Measurements from ENCODE around the gene OSBPL8.
"Not testable (repeated sequence)": the region's sequence is repeated elsewhere in the genome, so short reads cannot be mapped to it uniquely, and the experiment has no call there.

The OSBPL8 gene

GRCh38 chr12:76422154-76422542, 137.4 kb downstream of the OSBPL8 start:
- no peak for DNase-seq (ENCODE audit: low spot score)

- DNase-seq (ENCODE audit: low spot score), result no peak
Observed at GRCh38 chr12:76421046-76421445, 138.5 kb downstream of the OSBPL8 start.

GRCh38 chr12:76420222-76420621, 139.3 kb downstream of the OSBPL8 start:
- no peak for DNase-seq (ENCODE audit: low spot score)

GRCh38 chr12:76417116-76417515, 142.5 kb downstream of the OSBPL8 start:
- DNase-seq (ENCODE audit: low spot score), result no peak

- DNase-seq (ENCODE audit: low spot score), result no peak
Observed at GRCh38 chr12:76413121-76413520, 146.4 kb downstream of the OSBPL8 start.

GRCh38 chr12:76410781-76411180, 148.8 kb downstream of the OSBPL8 start:
- no peak for DNase-seq (ENCODE audit: low spot score)

GRCh38 chr12:76410371-76410770, 149.2 kb downstream of the OSBPL8 start:
- DNase-seq (ENCODE audit: low spot score), result no peak

- no peak for DNase-seq (ENCODE audit: low spot score)
Observed at GRCh38 chr12:76409074-76409473, 150.5 kb downstream of the OSBPL8 start.

GRCh38 chr12:76407710-76408109, 151.9 kb downstream of the OSBPL8 start:
- DNase-seq (ENCODE audit: low spot score), result no peak

GRCh38 chr12:76402259-76402658, 157.3 kb downstream of the OSBPL8 start:
- DNase-seq (ENCODE audit: low spot score), result no peak

- DNase-seq (ENCODE audit: low spot score), result no peak
Observed at GRCh38 chr12:76400136-76400535, 159.4 kb downstream of the OSBPL8 start.

- DNase-seq (ENCODE audit: low spot score), result no peak
Observed at GRCh38 chr12:76399040-76399439, 160.5 kb downstream of the OSBPL8 start.

GRCh38 chr12:76398106-76398505, 161.5 kb downstream of the OSBPL8 start:
- DNase-seq (ENCODE audit: low spot score), result no peak

- no peak for DNase-seq (ENCODE audit: low spot score)
Observed at GRCh38 chr12:76391461-76391860, 168.1 kb downstream of the OSBPL8 start.

GRCh38 chr12:76387614-76388013, 172.0 kb downstream of the OSBPL8 start:
- DNase-seq (ENCODE audit: low spot score), result no peak

GRCh38 chr12:76384560-76384959, 175.0 kb downstream of the OSBPL8 start:
- no peak for DNase-seq (ENCODE audit: low spot score)

GRCh38 chr12:76383988-76384387, 175.6 kb downstream of the OSBPL8 start:
- DNase-seq (ENCODE audit: low spot score), result no peak

- no peak for DNase-seq (ENCODE audit: low spot score)
Observed at GRCh38 chr12:76379261-76379660, 180.3 kb downstream of the OSBPL8 start.

GRCh38 chr12:76376876-76377275, 182.7 kb downstream of the OSBPL8 start:
- DNase-seq (ENCODE audit: low spot score), result not testable (repeated sequence)

GRCh38 chr12:76375939-76376338, 183.6 kb downstream of the OSBPL8 start:
- no peak for DNase-seq (ENCODE audit: low spot score)

- DNase-seq (ENCODE audit: low spot score), result no peak
Observed at GRCh38 chr12:76375470-76375869, 184.1 kb downstream of the OSBPL8 start.

- no peak for DNase-seq (ENCODE audit: low spot score)
Observed at GRCh38 chr12:76374386-76375020, 185.1 kb downstream of the OSBPL8 start.

GRCh38 chr12:76368230-76368629, 191.3 kb downstream of the OSBPL8 start:
- no peak for DNase-seq (ENCODE audit: low spot score)

GRCh38 chr12:76366163-76366562, 193.4 kb downstream of the OSBPL8 start:
- no peak for DNase-seq (ENCODE audit: low spot score)

GRCh38 chr12:76364131-76364530, 195.4 kb downstream of the OSBPL8 start:
- DNase-seq (ENCODE audit: low spot score), result not testable (repeated sequence)
